HUDEP-2 (cell line): ENCODE results near the gene IQCC.

Experiments
- DNase-seq, 76 experiments: peaks; one replicate each; lab custom pipeline; 2025; ENCODE audit not compliant: unreplicated experiment in 76 of 76; lab: John Stamatoyannopoulos, UW

Gene IQCC

DNA sequence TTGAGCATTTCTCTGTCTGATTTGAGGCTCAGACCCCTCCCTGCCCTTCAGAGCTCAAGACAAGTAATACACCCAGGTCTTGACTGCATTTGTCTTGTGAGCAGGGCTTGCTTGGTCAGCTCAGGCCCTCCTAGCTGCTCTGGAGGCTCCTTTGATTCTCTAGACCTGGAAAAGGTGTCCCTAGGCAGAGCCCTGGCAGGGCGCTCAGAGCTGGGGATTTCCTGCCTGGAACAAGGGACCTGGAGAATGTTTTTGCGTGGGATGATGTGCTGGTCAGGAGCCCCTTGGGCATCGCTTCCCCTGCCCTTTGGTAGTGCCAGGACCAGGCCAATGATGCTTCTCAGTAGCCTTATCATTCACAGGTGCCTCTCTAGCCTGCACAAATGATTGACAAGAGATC, 9.9 kb upstream of the IQCC start:
- DNase-seq, result no peak

DNA sequence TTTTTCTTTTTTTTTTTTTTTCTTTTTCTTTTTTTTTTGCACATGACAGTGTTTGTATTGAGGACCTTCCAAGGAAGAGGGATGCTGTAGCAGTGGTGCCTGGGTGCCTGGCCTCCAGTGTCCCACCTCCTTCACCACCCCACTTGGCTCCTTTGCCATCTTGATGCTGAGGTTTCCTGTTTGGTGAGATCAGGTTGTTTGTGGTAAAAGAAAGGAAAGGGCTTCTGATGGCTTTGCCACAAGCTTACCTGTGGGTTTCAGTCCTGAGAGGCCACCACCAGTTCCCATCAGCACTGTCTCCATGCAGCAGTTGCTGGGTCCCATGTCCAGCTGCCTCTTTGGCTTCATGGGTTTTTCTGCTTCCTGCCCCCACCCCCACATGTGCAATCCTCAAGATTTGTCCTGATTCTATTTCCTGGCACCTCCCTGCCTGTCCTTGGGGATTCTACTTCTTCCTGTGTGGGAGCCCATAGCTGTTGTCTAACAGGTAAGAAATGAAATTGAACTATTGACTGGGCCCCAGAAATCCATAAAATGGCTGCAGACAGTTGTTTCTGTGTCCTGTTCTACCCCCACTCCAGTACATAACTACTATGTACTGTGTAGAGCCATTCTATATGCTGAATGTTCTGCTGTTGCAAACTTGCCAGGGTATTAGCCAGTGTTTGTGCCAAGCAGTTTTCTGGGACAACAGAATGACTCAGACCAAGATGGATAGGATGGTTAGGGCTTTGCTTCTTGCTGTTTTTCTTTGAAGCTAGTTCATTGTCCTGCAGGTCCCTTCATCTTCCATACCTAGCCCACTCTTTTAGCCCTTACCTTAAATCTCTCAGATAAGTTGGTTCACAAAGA, 9.3 kb upstream of the IQCC start:
- DNase-seq, result no peak

GRCh38 chr1:32197074-32197473, 8.4 kb upstream of the IQCC start:
- no peak for DNase-seq

- DNase-seq, result no peak
Measured at GRCh38 chr1:32197837-32198236, 7.6 kb upstream of the IQCC start.

GRCh38 chr1:32198237-32199042, 7.0 kb upstream of the IQCC start:
- DNase-seq, result no peak

DNA sequence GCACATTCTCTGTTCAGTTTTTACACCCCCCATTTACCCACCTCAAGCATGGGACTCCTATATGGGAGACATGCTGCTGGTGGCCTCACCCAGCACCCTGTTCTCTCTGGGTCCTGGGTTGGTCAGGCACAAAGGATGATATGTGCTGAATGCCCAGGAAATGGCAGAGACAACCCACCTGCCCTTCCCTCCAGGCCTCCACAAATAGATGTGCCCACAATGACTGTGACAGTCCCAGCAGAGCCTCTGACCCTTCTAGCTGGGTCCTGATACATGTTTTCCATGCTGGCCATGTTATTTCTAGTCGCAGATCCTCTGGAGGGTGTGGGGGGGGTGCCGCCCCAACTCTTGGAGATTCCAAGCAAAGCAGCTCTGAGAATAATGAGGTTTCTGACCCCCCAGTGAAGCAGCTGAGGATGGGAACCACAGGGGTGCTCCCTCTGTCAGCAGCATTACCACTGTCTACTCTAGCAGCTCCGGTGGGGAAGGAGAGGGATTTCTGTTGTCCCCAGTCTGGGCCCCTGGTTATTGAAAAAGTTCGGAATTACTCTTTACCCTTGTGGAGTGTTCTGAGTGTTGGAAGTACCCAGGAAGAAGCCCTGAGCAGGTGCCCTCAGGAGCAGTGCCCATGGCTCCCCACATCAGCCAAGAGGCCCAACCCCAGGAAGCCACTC, 6.3 kb upstream of the IQCC start:
- DNase-seq, result no peak

DNA sequence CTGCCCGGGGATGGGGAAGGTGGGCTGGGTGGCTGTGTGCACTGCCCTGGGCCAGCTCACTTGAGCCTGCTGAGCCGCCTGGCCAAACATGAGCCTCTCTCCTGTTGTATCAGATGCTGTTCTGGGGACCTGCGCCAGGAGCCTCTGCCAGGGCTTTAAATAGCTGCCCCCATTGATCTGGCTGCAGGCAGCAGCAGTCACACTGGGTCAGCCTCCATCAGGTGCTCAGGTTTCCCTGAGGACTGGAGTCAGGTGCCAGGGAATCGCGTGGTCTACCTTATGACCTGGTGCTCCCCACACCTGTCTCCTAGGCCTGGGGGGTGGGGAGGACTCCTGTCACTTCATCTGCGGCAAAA, 5.8 kb upstream of the IQCC start:
- no peak for DNase-seq

GRCh38 chr1:32200226-32201010, 5.1 kb upstream of the IQCC start, which contains the start of gene CCDC28B:
CCDC28B (plus strand) TSS chr1:32200595; CDS start chr1:32201936, 1,341 bp downstream.
- peak in 35 of 76 experiments; percentile 11 to 56 (median 28) for DNase-seq

DNA sequence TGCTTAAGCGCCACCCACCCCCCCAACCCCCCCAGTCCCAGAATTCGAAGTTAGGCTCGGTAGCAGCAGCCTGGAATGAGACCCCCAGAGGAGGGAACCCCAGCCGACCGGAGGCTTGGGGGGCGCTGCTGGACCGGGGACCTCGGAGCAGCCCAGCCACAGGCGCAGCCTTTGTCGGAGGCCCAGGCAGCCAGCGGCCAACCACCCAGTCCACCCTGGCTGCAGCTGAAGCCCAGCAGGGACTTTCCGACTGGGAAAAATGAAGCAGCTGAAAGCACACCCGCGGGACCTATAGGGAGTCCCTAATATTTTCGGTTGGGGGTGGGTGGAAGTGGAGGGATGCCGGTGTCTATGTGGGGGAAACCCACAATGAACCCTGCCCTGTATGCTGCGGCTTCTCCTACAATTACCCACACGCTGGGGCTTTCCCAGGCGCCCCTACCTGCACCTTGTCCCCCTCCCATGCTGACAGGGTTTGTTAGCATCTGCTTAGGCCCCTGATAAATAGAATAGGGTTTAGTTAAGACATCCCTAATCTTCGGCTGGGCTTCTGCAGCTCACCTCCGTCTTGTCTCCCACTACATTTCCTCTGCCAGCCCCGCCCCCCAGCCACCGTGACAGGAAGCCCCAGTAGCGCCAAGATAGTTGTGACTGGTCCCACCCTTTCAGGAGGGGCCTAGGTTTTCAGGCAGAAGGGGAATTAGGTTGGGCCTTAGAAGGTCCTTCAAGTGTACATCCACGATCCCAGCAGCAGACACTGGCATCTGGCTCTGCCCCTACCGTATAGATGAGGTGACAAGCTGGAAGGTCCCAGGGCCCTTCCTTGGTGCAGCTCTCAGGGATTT, 4.2 kb upstream of the IQCC start:
- DNase-seq, result peak in 63 of 76 experiments; percentile 10 to 85 (median 67)

DNA sequence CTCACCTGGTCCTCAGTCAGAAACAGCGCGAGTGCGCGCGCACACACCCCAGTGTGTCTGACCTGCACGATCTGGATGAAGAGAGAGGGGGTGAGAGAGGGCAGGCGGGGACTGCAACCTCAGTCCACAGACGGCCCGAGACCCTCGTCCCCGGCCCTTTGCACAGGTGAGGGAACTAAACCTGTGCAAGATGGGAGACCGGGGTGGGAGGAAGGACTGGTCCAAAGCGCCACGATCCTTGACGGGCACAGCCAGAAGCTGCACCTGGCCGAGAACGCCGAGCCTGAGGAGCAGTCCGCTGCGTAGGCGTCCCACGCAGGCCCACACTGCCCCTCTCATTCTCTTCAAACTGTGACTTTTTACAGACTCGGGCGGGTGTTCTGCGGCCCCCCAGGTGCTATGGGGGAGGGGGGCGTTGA, 519 bp upstream of the IQCC start:
- no peak for DNase-seq

DNA sequence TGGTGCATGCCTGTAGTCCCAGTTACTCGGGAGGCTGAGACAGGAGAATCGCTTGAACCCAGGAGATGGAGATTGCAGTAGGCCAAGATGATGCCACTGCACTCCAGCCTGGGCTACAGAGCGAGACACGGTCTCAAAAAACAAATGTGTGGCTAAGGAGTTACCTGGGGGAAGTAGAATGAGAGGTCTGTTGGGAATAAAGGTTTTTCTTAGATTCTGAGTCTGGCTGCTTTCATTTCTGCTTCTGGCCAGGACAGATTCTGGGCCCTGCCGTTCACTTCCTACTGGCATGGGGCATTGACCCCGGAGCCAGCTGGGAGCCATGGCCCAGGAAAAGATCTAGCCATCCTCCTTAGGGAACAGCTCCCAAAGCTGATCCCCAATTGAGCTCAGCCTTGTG, 3.0 kb downstream of the IQCC start:
- DNase-seq, result no peak

DNA sequence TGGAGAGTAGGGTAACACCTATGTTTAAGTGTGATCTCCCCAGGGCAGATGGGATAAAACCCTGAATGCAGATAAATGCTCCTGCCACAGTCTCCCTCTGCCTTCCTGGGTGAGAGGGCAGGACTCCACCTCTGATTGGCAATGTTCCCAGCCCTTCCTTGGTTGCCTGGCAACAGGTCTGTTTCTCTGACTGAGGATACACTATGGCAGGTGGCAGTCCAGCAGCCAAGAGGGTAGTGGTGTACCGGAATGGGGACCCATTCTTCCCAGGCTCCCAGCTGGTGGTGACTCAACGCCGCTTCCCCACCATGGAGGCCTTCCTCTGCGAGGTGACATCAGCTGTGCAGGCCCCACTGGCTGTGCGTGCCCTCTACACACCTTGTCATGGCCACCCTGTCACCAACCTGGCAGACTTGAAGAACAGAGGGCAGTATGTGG, 3.4 kb downstream of the IQCC start, which contains the start of gene DCDC2B:
DCDC2B (plus strand) TSS at position 199 of the 438 bp plus-strand sequence; CDS start at position 204, 5 bp downstream.
- DNase-seq, result peak in 71 of 76 experiments; percentile 28 to 87 (median 69)

DNA sequence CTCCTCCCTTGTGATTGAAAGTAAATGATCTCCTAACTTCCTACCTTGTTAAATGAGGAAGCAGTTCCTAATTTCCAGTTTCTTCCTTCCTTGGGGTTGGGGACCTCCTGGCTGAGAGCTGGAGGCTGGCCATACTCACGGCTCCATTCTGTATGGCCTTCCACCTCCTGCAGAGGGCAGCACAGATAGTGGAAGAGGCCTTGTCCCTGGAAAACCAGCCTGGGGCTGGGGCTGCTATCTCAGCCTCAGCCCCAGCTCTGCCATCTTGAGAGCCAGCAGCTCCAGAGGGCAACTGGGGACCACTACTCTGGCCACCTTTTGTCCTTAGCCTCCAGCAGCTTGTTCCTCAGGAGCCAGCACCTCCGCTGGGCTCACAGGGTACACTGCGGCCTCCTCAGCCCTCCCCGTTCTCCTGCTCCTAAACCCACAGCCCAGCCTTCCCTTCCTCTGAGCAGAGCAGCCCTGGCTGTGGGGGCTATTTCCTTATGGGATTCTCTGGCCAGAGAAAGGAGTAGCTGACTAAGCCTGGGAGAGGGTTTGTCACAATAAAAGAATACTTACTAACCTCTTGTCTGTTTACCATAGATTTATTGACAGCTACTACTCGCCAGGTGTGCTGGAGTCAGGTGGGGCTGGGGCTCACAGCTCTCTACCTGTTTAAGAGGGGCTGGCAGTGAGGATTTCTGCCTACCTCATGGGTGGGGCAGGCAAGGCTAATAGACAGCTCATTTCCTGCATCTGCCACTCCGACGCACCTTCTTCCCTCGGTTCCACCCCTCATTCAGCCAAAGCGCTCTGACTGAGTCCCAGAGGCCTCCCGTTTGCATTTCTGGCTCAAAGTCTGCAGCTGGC, 10.4 kb downstream of the IQCC start:
- DNase-seq, result peak in 51 of 76 experiments; percentile 9 to 66 (median 32)

DNA sequence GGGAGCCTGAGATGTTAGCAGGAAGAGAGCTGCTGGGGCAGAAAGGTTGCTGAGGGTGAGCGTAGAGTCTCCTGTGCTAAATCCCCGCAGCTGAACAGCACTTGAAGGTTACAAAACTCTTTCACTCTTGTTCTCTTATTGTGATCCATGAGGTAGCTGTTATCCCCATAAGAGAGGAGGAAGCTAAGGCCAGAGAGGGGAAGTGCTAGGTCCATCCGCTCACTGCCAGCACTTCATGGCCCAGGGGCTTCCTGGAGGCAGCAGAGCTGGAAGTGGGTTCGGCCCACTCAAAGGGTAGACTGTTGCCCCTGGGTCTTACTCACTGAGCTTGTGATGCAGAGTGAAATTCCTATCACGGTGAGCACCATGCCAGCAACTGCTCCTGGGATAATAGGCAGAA, 11.1 kb downstream of the IQCC start:
- DNase-seq, result no peak

GRCh38 chr1:32219022-32219421, 13.6 kb downstream of the IQCC start:
- no peak for DNase-seq

- no peak for DNase-seq
Measured at GRCh38 chr1:32220746-32221580, 15.5 kb downstream of the IQCC start.

- no peak for DNase-seq
Measured at GRCh38 chr1:32221581-32221979, 16.1 kb downstream of the IQCC start.
